Globus pallidus (tissue), 1 donor: ENCODE data around the gene SRP68.
A peak's percentile ranks its signal among the peaks of the same experiment; 100 is the strongest.

Experiments used
- DNase-seq: peaks from one replicate; pipeline ENCODE4 v3.0.0-alpha.2; 2015; ENCODE audit warnings: low spot score

The SRP68 gene

GRCh38 chr17:76072148-76072858 lies at the start of gene SRP68:
Gene SRP68, minus strand, starts transcription at chr17:76072517. Its CDS starts 26 bp downstream, at chr17:76072491.
- DNase-seq = peak; percentile 95

GRCh38 chr17:76121932-76122430 lies 49.7 kb upstream of the SRP68 start:
- no peak for DNase-seq

GRCh38 chr17:76120658-76121008 lies 48.3 kb upstream of the SRP68 start:
- DNase-seq = no peak

- no peak for DNase-seq
These were observed 47.4 kb upstream of the SRP68 start for GRCh38 chr17:76119409-76120371.

GRCh38 chr17:76115138-76115754 lies 42.9 kb upstream of the SRP68 start:
- no peak for DNase-seq

- DNase-seq = no peak
These were observed 39.6 kb upstream of the SRP68 start for GRCh38 chr17:76111956-76112355.

- no peak for DNase-seq
These were observed 35.2 kb upstream of the SRP68 start for GRCh38 chr17:76107509-76107908.

- no peak for DNase-seq
These were observed 34.4 kb upstream of the SRP68 start for GRCh38 chr17:76106703-76107102.

GRCh38 chr17:76104896-76105231 lies 32.5 kb upstream of the SRP68 start:
- no peak for DNase-seq

GRCh38 chr17:76104140-76104895 lies 32.0 kb upstream of the SRP68 start:
- DNase-seq = no peak

- DNase-seq = peak; percentile 91
These were observed 31.2 kb upstream of the SRP68 start, which contains the start of gene EXOC7 for GRCh38 chr17:76103274-76104139. Gene EXOC7, minus strand, starts transcription at chr17:76103787. Its CDS starts 95 bp downstream, at chr17:76103692.

- DNase-seq = no peak
These were observed 30.6 kb upstream of the SRP68 start for GRCh38 chr17:76102944-76103273.

- no peak for DNase-seq
These were observed 25.5 kb upstream of the SRP68 start for GRCh38 chr17:76097716-76098295.

GRCh38 chr17:76095943-76096342 lies 23.6 kb upstream of the SRP68 start:
- DNase-seq = no peak

GRCh38 chr17:76094046-76094445 lies 21.7 kb upstream of the SRP68 start:
- DNase-seq = no peak

GRCh38 chr17:76092526-76093413 lies 20.5 kb upstream of the SRP68 start:
- DNase-seq = no peak

GRCh38 chr17:76091526-76092286 lies 19.4 kb upstream of the SRP68 start:
- DNase-seq = no peak

- no peak for DNase-seq
These were observed 18.3 kb upstream of the SRP68 start for GRCh38 chr17:76090517-76091129.
